GM19023 (cell line): ENCODE results near the gene SYT2.

ENCODE experiments used
- ATAC-seq: cut with Tn5 transposase; IDR thresholded peaks from one replicate; pipeline ENCODE4 v1.9.1; 2021; ENCODE audit warnings: mild to moderate bottlenecking, moderate library complexity; ENCODE audit not compliant: unreplicated experiment

The SYT2 gene

GRCh38 chr1:202680586-202681352, 29.5 kb downstream of the SYT2 start:
- ATAC-seq: no peak

GRCh38 chr1:202679406-202680177, 30.7 kb downstream of the SYT2 start:
- no peak for ATAC-seq

GRCh38 chr1:202677433-202677832, 32.8 kb downstream of the SYT2 start:
- ATAC-seq: no peak

- no peak for ATAC-seq
Observed at GRCh38 chr1:202673531-202673930, 36.7 kb downstream of the SYT2 start.

GRCh38 chr1:202671399-202671798, 38.9 kb downstream of the SYT2 start:
- ATAC-seq: no peak

GRCh38 chr1:202665417-202665816, 44.8 kb downstream of the SYT2 start:
- ATAC-seq: no peak

GRCh38 chr1:202664083-202664482, 46.2 kb downstream of the SYT2 start:
- ATAC-seq: no peak

- ATAC-seq: no peak
Observed at GRCh38 chr1:202663131-202663530, 47.1 kb downstream of the SYT2 start.

- no peak for ATAC-seq
Observed at GRCh38 chr1:202662081-202662480, 48.2 kb downstream of the SYT2 start.

GRCh38 chr1:202661136-202661845, 49.0 kb downstream of the SYT2 start:
- no peak for ATAC-seq

GRCh38 chr1:202659974-202660373, 50.3 kb downstream of the SYT2 start:
- no peak for ATAC-seq

- no peak for ATAC-seq
Observed at GRCh38 chr1:202659541-202659940, 50.7 kb downstream of the SYT2 start.

GRCh38 chr1:202658769-202659168, 51.5 kb downstream of the SYT2 start:
- no peak for ATAC-seq

- ATAC-seq: no peak
Observed at GRCh38 chr1:202658251-202658759, 51.9 kb downstream of the SYT2 start.

- no peak for ATAC-seq
Observed at GRCh38 chr1:202656951-202657646, 53.2 kb downstream of the SYT2 start.

GRCh38 chr1:202656057-202656456, 54.2 kb downstream of the SYT2 start:
- no peak for ATAC-seq

- no peak for ATAC-seq
Observed at GRCh38 chr1:202654079-202654478, 56.2 kb downstream of the SYT2 start.

- no peak for ATAC-seq
Observed at GRCh38 chr1:202649553-202650392, 60.5 kb downstream of the SYT2 start.

GRCh38 chr1:202648605-202649226, 61.5 kb downstream of the SYT2 start:
- no peak for ATAC-seq

GRCh38 chr1:202645097-202645476, 65.2 kb downstream of the SYT2 start:
- no peak for ATAC-seq
